Activated CD4-positive, alpha-beta T cell treated with anti-CD3 and anti-CD28 coated beads for 1 hour (primary cell): ENCODE measurements around the gene NFKB1.

ENCODE experiments used
- DNase-seq: peaks from one replicate; pipeline ENCODE4 v3.0.0-alpha.2; 2020

Gene NFKB1

DNA sequence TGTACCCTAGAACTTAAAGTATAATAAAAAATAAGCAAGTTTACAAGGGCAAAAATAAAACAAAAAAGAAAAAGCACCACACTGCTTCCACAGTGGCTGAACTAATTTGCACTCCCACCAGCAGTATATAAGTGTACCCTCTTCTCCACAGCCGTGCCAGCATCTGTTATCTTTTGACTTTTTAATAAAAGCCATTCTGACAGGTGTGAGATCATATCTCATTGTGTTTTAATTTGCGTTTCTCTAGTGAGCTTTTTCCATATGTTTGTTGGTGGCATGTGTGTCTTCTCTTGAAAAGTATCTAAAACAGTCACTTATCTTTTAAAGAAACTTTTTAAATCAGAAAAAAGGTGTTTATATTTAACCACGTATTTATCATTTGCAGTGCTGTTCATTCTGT, 71.3 kb downstream of the NFKB1 start:
- no peak for DNase-seq

DNA sequence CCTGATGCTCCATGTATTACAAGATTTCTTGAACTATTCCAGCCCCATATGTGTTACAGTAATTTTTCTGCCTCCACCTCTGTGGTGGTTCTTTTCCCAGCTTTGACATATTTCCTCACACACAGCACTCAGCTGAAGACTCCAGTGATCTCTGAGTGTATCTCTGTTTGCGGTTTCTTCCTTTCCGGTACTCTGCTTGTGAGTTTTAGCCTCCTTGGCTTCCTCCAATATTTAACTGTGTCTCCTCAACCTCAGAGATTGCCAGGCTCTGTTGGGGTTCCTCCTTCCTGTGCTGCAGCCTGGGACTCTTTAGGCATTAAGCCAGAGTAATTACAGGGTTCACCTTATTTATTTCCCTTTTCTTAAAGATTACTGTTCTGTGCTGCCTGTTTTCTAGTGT, 73.2 kb downstream of the NFKB1 start:
- DNase-seq, result no peak

DNA sequence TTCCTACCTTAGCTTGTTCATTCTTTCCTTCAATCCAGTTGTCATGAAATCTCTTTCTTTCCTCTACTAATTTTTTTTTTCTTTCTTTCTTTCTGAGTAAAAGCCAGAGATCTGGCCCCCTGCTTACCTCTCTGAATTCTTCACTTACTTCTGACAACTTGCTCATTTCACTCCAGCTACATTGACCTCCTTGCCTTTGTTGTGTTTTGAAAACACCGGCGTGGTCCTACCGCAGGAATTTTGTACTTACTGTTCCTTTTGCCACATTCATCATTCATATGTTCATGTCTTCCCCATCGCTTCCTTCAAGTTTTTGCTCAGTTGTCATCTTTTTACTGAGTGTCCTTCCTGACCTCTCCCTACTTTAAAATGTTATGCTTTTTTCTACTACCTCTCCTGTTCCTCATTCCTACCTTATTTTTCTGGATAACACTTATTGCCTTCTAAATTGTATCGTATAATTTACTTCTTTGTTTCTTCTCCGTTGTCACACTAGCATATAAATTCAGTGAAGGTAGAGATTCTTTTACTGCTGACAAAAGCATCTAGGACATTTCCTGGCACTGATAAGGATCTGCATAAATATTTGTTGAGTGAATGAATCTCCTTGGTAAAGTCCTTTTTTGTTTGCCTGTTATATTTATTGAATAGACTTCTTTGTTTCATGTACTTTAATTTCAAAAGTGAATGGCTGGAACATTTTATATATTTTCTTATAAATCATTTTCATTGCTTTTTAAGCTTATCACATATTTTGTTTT, 74.4 kb downstream of the NFKB1 start:
- DNase-seq, result no peak

DNA sequence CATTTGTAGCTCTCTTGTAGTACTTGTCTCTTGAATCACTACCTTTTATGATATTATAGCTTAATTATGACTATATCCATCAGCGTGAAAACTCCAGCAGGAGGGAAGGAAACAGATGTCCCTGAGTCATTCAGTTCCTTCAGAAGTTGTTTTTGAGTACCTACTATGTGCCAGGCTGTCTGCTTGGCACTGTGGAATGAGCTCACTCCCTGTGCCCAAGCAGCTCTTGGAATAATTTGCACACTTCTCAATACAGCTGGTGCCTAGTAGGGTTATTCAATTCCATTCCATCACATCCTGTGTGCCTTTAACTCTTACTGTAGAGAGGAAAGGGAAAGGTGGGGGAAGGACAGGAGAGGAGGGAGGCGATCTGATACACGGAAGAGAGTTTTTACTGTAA, 77.1 kb downstream of the NFKB1 start:
- DNase-seq, result no peak

DNA sequence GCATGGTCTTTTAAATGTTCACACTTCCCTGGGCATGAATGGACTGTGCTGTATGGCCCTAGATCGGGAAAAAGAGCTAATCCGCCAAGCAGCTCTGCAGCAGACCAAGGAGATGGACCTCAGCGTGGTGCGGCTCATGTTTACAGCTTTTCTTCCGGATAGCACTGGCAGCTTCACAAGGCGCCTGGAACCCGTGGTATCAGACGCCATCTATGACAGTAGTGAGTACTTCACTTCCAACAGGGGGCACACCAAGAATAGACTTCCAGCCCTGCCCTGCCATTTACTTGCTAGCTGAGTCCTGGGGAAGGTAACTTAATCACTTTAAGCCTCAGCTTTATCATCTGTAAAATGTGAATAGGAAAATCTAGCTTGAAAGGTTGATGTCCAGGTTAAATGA, 77.7 kb downstream of the NFKB1 start:
- no peak for DNase-seq

DNA sequence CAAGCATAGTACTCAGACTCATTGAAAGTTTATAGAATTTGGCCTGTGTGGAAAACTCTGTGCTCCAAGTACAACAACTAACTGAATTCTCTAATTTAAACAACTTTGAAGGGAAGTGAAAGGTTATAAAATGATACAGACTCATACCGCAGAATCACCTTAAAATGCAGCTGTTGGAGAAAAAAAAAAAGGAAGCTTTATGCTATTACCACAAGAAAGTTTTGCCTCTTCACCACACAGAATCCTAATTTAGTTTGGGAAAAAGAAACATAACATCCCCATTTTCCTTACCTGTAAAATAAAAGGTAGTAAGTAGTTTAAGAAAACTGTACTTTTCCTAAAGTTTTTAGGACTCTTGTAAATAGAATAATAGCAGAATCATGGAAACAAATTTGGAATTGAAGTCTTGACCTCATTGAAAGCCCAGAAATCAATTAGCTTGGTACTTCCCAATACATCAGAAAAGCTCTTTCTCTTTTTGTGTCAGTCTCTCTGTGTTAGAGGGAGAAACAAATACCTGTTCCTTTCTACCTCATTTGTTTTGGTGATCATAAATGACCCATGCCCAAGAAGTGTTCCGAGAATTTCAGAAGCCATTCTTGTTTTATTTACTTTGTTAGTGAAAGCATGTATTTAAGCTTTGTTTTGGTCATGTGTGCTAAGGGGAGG, 78.8 kb downstream of the NFKB1 start:
- no peak for DNase-seq

DNA sequence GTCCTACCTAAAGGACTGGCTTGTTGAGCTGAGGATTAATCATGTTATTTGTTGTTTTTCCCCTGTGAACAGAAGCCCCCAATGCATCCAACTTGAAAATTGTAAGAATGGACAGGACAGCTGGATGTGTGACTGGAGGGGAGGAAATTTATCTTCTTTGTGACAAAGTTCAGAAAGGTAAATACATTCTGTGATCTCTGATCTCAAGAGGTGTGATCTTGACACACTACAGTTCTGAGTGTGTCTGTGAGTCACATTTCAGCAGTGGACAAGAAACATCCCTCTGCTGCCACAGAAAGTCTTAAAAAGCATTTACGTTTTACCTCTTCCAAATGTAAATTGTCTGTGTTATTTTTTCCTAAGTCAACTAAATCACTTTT, 79.3 kb downstream of the NFKB1 start:
- DNase-seq, result no peak

DNA sequence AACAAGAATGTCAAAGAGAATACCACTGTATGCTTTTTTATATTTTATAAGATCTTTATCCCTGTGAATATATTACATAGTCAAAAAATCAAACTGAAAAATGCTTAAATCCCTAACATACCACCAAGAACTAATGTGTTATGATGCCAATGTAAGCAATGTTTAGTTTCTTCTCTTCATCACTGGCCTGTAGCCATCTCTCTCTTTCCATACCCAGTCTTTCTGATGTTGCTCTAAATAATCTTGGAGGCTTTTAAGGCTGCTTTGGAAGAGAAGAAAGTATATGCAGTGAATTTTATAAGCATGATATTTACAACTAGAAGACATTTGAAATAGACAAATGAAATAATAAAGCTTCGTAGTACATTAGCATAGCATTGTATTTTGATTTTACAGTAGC, 82.9 kb downstream of the NFKB1 start:
- DNase-seq, result no peak

DNA sequence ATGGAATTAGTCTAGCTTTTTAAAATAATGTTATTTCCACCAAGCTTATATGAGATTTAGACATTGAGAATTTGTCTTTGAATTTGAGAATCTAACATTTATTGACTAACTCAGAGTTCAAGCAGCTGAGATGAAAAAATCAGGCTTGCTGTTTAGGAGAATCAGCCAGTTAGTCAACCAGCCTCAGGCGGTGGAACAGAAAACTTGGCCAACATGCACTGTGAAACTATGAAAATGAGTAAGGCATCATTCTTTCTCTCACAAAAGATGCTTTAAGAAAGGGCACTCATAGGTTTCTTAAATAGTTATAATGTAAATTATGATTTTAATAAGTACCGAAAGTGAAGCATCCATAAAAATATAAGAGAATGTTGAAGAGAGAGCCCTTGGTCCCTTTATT, 84.2 kb downstream of the NFKB1 start:
- no peak for DNase-seq

DNA sequence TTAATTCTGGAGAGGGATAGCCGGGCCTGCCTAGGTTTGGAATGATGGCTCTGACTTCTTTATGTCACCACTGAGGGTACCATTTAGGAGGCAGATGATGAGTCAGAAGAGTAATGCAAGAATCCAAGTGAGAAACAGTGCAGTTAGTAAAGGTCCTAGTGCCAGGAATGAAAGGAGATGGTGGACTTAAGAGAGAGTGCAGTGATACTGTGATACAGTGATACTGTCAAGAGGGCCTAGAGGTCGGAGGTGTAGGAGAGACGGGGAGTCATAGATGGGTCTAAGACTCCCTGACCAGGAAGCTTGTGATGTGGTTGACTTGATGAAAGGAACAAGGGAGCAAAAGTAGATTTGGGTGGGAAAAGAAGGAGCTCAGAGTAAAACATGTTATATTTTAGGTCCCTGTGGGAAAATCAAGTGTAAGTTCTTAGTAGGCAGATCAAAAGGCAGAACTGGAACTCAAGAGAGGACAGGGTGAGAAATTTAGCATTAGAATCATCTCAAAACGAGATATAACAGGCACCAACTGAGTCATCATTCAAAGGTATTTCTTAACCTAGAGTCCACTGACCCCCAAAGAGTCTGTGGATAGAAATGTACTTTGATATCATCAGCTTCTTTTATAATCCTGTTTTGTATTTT, 85.0 kb downstream of the NFKB1 start:
- DNase-seq, result no peak

DNA sequence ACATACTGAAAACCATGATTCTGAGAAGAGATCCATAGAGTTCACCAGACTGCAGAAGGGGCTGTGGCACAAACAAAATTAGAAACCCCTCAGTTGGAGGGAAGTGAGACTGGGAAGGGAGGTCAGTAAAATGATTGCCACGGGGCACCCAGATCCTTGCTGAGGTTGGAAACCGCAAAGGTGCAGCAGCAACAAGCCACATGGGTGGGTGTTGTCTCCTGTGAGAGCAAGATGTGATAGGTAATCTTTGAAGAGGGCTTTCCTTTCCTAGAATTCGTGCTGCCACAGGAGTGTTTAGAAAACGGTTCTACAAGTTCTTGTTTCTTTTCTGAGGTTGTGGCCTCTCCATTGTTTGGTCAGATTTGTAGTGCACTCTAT, 85.5 kb downstream of the NFKB1 start:
- DNase-seq, result no peak

DNA sequence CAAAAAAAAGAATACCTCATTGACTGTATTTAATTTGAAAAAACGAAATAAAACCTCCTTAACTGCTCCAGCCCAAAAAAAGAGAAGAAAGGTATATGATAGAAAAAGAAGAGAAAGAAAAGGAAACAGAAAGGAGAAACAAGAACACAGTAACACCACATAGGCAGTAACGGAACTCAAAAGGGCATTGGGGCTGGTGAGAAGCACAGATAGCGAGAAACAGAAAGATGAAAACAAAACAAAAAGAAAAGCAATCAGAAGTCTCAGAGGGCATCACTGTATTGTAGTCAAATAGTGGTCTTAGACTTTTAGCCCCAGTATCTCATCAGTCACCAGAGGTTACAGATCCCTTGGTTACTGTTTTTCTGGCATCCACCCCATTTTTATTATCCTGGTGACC, 88.6 kb downstream of the NFKB1 start:
- DNase-seq, result no peak

DNA sequence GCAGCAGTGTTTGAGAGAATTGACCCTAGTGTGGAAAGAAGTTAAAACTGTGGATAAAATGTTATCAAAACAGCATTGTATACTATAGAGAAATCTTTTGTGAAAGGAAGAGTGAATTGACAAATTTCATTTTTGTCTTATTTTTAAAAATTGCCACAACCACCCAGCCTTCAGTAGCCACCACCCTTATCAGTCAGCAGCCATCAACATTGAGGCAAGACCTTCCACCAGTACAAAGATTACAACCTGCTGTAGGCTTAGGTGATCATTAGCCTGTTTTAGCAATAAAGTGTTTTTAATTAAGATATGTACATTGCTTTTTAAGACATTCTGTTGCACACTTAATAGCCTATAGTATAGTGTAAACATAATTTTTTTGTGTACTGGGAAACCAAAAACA, 91.1 kb downstream of the NFKB1 start:
- no peak for DNase-seq

DNA sequence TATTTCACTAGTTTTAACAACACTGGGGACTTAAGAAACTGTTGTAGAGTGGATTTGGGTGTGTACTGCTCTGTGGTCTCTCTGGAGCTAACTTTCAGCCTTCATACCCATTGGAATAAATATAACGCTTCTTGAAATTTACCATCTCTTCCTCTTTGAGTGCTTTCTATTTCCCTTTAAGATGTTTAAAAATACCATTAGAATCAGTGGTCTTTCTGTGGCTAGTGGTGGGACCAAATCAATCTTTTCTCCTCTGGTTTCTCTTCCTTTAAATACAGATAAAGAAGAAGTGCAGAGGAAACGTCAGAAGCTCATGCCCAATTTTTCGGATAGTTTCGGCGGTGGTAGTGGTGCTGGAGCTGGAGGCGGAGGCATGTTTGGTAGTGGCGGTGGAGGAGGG, 92.0 kb downstream of the NFKB1 start:
- no peak for DNase-seq

DNA sequence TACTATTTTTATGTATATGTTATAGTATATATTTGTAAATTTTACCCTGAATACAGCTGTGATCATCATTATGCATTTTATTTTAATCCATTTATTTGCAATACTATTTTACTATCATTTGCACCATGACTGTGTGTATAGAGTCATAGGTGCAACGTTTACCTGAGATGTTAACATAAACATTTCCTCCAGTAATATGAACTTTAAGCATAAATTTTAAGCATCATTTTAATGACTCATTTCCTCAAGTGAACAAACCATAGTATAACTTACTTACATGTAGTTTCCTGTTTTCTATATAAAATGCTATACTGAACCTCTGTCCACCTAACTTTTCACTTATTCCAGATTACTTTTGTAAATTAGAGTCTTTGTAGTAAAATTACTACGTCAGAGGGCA, 92.8 kb downstream of the NFKB1 start:
- no peak for DNase-seq

DNA sequence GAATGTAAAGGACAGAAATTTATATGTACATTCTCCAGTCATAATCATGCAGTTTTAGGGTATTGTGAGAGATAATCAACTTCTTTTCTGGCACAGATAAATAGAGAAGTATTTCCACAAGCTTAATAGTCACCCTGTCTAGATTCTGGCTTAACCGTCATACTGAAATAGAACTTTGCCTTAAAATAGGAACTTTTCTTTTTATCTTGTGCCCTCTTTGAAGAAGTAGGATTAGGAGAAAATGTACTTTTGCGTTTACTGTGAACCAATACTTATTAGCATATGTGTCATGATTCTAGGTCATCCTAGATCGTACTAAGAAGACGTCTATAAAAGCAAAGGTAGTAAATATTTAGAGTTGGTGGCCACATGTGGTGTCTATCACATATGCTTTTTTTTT, 95.4 kb downstream of the NFKB1 start:
- no peak for DNase-seq

DNA sequence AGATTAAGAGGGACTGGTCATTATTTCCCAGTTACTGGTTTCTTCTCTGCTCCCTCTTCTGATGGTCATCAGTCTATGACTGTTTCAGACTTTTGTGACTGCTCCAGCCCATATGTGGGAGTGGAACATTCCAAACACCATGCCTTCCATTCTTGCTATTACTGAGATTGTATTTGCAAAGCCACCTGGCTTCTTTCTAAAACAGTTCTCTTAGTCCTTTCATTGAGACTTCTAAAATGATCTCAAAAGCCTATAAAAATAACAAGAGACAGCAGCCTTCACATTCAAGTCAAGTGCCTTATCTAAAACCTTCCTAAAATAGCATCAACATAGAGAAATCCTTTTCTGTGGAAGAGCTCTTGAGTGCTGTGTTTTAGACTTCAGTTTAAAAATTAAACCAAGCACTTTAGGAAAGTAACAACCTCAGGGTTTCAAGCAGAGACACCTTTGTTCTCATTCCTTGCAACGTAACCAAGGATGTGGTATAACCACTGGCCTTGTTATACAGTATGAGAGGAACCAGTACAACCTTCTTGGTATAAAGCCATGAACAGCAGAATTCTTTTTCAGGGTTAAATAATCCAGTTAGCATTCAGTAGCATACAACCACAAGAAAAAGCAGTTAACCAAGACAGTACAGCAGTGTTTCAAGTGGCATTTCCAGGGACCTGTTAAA, 97.1 kb downstream of the NFKB1 start:
- no peak for DNase-seq

DNA sequence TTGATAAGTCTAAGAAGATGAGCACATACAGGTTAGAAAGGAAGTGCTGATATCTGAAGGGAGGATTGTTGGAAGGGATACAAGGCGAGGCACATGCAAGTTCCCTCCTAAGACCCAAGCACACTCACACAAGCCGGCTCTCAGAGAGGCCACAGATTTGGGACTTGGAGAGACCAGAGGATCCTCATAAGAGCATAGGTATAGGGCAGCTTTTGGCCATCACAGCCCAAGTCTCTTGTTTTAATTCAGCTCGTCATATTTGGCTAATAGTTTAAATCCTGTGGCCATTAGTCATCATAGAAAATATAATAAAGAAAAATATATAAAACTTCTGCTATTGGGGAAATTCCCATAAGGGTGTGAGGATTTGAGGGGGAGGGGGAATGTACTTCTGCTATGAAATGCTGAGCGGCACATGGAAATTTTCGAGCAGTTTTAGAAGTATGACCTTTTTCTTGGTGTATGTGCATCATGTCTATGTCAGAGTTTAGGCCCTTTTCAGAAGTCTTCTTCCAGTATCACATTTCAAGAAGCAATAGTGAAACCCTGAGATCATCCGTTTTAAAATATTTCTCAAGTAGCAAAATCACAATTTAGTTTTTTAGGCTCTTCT, 97.7 kb downstream of the NFKB1 start:
- DNase-seq, result no peak

DNA sequence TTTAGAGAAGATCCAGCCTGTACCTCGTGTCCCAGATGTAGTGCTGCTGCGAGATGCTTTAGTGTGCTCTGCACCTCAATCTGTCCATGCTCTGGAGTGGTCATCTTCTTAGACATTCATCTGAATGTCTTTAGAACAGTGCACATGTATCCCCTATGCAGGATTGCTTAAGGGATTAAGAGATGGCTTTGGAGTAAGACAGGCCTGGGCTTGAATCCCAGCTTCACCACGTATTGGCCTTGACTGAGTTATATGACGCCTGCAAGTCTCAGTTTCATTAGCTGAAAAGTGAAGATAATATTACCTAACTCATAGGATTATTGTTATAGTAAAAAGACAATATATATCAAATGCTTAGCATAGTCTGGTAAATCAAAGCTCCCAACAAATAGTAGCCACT, 98.3 kb downstream of the NFKB1 start:
- no peak for DNase-seq

DNA sequence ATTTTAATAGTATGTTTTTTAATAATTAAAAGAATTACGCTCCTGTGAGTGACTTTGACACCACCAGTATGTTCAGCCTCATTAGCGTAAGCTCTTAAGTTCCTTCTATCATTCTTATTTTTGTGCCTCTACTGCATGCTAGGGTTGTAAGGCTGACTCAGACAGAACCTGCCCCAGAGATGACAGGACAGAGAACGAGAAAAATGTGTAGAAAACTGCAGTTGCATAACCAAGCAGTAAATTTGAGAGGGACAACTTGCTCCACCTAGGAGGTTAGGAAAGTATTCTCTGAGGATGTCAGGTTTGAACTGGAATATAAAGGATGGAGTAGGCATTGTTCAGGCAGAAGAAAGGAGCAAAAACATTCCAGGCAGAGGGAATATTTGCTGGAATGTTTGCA, 98.7 kb downstream of the NFKB1 start:
- no peak for DNase-seq

DNA sequence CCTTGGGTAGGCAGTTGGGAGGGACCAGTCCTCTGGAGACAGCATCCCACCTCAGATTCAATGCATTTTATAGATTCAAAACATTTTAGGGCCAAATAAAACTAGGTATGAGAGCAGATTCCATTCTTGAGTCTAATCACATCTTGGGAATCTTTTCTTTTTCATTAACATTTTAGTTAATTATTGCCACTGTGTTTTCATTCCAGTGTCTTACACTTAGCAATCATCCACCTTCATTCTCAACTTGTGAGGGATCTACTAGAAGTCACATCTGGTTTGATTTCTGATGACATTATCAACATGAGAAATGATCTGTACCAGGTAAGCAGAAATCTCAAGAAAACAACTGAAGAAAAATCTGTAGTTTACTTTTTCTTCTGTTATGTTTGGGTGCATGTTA, 99.5 kb downstream of the NFKB1 start:
- DNase-seq, result no peak

DNA sequence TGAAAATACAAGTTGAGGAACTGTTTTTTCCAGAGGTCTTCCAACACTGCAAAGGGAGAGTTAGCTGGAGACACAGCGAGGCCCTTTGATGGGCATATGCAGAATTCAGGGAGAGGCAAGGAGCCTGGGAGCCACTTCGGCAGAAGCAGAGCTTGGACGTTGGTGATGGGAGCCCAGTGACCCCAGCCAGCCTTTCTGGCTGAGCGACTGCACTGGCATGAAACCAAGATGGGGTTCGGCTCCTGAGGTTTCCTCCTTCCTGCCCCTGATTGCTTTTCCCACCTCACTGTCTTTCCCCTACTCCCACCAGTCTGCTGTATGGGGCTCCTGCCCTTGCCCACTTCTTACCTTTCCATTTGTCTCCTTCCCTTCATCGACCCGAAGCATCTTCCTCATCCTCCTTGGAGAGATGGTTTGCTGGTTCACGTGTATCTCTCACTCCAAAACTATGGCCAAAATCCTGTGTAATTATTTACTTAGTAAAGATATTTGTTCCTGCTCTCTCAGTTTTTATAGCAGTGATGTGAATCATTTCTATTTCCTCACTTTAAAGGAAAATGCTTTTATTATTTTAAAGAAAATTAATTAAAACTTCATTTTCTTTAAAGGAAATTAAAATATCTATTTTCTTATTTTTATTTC, 100.5 kb downstream of the NFKB1 start:
- no peak for DNase-seq
